IMR-90 (cell line): ENCODE data around the gene RAD51B. TPM values are rescaled to one million over a fixed set of nuclear protein-coding genes. Genes with fewer than 3 reads are reported as not detected.

ENCODE experiments used
- ATAC-seq: fragments of 200-7000 bp; cut with Tn5 transposase; 2 replicates; pipeline ENCODE4 v1.9.1; 2020; ENCODE audit warnings: low read depth, mild to moderate bottlenecking, moderate library complexity
- BruUV-seq: library from RNA; stranded (reverse); fragments of 400-500 nt; replicated peaks from 2 replicates; lab custom pipeline; 2021; lab: Mats Ljungman, UMichigan
- CTCF ChIA-PET: fragments of 300-600 bp; formaldehyde crosslinking; extraction: SDS; loops from one replicate; lab custom pipeline; 2021; ENCODE audit warnings: antibody characterized with exemption; lab: Yijun Ruan, JAX
- POLR2A ChIA-PET: fragments of 300-600 bp; sonication (Branson Sonifier 250); formaldehyde crosslinking; loops from one replicate; lab custom pipeline; 2022; ENCODE audit warnings: antibody characterized with exemption; ENCODE audit not compliant: unreplicated experiment; lab: Charles Lee
- DNase-seq: peaks from one replicate; pipeline ENCODE4 v3.0.0; 2013
- H2AFZ ChIP-seq: replicated peaks from 2 replicates; pipeline ENCODE3; 2013; ENCODE audit warnings: low read length, mild to moderate bottlenecking; ENCODE audit not compliant: poor library complexity
- H2AK5ac ChIP-seq: 2 replicates; pipeline ENCODE4 v1.6.1; 2013; ENCODE audit warnings: low read depth, low read length, inconsistent platforms
- H2AK9ac ChIP-seq: replicated peaks from 2 replicates; pipeline ENCODE3; 2013; ENCODE audit warnings: mild to moderate bottlenecking, low read depth, low read length, moderate library complexity; ENCODE audit not compliant: poor library complexity
- H2BK120ac ChIP-seq: 2 replicates; pipeline ENCODE4 v1.6.1; 2013; ENCODE audit warnings: low read depth, low read length, inconsistent platforms
- H2BK15ac ChIP-seq: 3 replicates; pipeline ENCODE4 v1.6.1; 2013; ENCODE audit warnings: low read depth, low read length, inconsistent platforms
- H2BK20ac ChIP-seq: 2 replicates; pipeline ENCODE4 v1.6.1; 2013; ENCODE audit warnings: low read depth, mild to moderate bottlenecking, inconsistent platforms, low read length, moderate library complexity
- H2BK5ac ChIP-seq: 2 replicates; pipeline ENCODE4 v1.6.1; 2013; ENCODE audit warnings: mild to moderate bottlenecking, low read depth, low read length, inconsistent platforms; ENCODE audit not compliant: poor library complexity, severe bottlenecking
- H3K14ac ChIP-seq: replicated peaks from 2 replicates; pipeline ENCODE4 v1.6.1; 2013; ENCODE audit warnings: low read depth, low read length, inconsistent platforms
- H3K18ac ChIP-seq: 2 replicates; pipeline ENCODE4 v1.6.1; 2013; ENCODE audit warnings: low read depth, low read length, control low read depth
- H3K23ac ChIP-seq: 2 replicates; pipeline ENCODE4 v1.6.1; 2013; ENCODE audit warnings: low read depth, low read length, inconsistent platforms
- H3K27ac ChIP-seq: 2 replicates; pipeline ENCODE4 v1.5.1; 2013; ENCODE audit warnings: mild to moderate bottlenecking, control low read depth, low read length; ENCODE audit not compliant: insufficient read depth
- H3K27me3 ChIP-seq: 2 replicates; pipeline ENCODE4 v1.6.1; 2013; ENCODE audit warnings: low read length; ENCODE audit not compliant: control insufficient read depth, insufficient read depth
- H3K36me3 ChIP-seq: 2 replicates; pipeline ENCODE4 v1.6.1; 2013; ENCODE audit warnings: low read length, mixed read lengths; ENCODE audit not compliant: control insufficient read depth, insufficient read depth
- H3K4ac ChIP-seq: 2 replicates; pipeline ENCODE4 v1.6.1; 2013; ENCODE audit warnings: low read depth, low read length, inconsistent platforms
- H3K4me1 ChIP-seq: 2 replicates; pipeline ENCODE4 v1.6.1; 2013; ENCODE audit warnings: low read length, mixed read lengths; ENCODE audit not compliant: control insufficient read depth, insufficient read depth
- H3K4me2 ChIP-seq: 2 replicates; pipeline ENCODE4 v1.6.1; 2013; ENCODE audit warnings: low read depth, mild to moderate bottlenecking, control low read depth, low read length, moderate library complexity
- H3K4me3 ChIP-seq: 2 replicates; pipeline ENCODE4 v1.5.1; 2013; ENCODE audit warnings: low read depth, mild to moderate bottlenecking, control low read depth, low read length, moderate library complexity; ENCODE audit not compliant: insufficient read depth
- H3K56ac ChIP-seq: 2 replicates; pipeline ENCODE4 v1.6.1; 2013; ENCODE audit warnings: low read length, inconsistent platforms; ENCODE audit not compliant: insufficient read depth; ENCODE audit errors: extremely low read depth
- H3K79me1 ChIP-seq, 2 experiments: 2 replicates each; pipeline ENCODE4 v1.6.1; 2013; ENCODE audit warnings: low read length in 2 of 2, inconsistent platforms in 1 of 2, low read depth in 1 of 2
- H3K9ac ChIP-seq: 2 replicates; pipeline ENCODE4 v1.6.1; 2013; ENCODE audit warnings: low read depth, low read length, control low read depth
- H3K9me1 ChIP-seq: 2 replicates; pipeline ENCODE4 v1.6.1; 2013; ENCODE audit warnings: low read length, inconsistent platforms; ENCODE audit not compliant: insufficient read depth
- H3K9me3 ChIP-seq: 2 replicates; pipeline ENCODE4 v1.6.1; 2013; ENCODE audit warnings: low read length; ENCODE audit not compliant: control insufficient read depth, insufficient read depth
- H4K20me1 ChIP-seq: 2 replicates; pipeline ENCODE4 v1.6.1; 2013; ENCODE audit warnings: low read length, inconsistent platforms; ENCODE audit not compliant: insufficient read depth
- H4K5ac ChIP-seq: 2 replicates; pipeline ENCODE4 v1.6.1; 2013; ENCODE audit warnings: mild to moderate bottlenecking, low read depth, low read length, control low read depth
- H4K8ac ChIP-seq, 2 experiments: 2 replicates each; pipeline ENCODE4 v1.6.1; 2013; ENCODE audit warnings: low read depth in 2 of 2, low read length in 2 of 2, control low read depth in 1 of 2, inconsistent platforms in 1 of 2
- H4K91ac ChIP-seq: 2 replicates; pipeline ENCODE4 v1.6.1; 2013; ENCODE audit warnings: low read depth, low read length, inconsistent platforms; ENCODE audit not compliant: insufficient read depth
- RCOR1 ChIP-seq: IDR thresholded peaks from 2 replicates; pipeline ENCODE4 v1.6.1; 2012; ENCODE audit warnings: mild to moderate bottlenecking, low read length, improper control_type of control experiment; ENCODE audit not compliant: insufficient replicate concordance
- SMC3 ChIP-seq: fragments of 150-350 bp; IDR thresholded peaks from 2 replicates; pipeline ENCODE4 v1.6.1; 2016; ENCODE audit warnings: low read depth, mild to moderate bottlenecking, antibody characterized with exemption, low read length, moderate library complexity
- WGBS, 2 experiments: methylation state at CpG; one replicate each; pipeline versions ENCODE4 v1.1.5 to v1.1.7; 2013; ENCODE audit warnings: missing lambda C conversion rate in 2 of 2; ENCODE audit not compliant: insufficient read length in 1 of 2; ENCODE audit errors: extremely low coverage in 2 of 2; 5-methylcytosine and 5-hydroxymethylcytosine counted together
- dilution Hi-C: fragments of 300-500 bp; cut with HindIII; formaldehyde crosslinking; loops from one replicate; pipeline ENCODE4 v1.14.3; 2018; ENCODE audit warnings: low sequenced_read_pairs; ENCODE audit not compliant: unreplicated experiment
- in situ Hi-C: fragments of 300-500 bp; cut with MboI; formaldehyde crosslinking; loops from 3 replicates; pipeline ENCODE4 v1.14.3; 2019; ENCODE audit warnings: low sequenced_read_pairs, inconsistent platforms, mixed read lengths
- intact Hi-C: fragments of 100-400 bp; cut with micrococcal nuclease; formaldehyde crosslinking; loops from 2 replicates; pipeline ENCODE4 v1.10.0; 2022
- polyA plus RNA-seq, 3 experiments: library from polyadenylated mRNA; depleted of rRNA; stranded (reverse); fragments of >200 nt; gene quantifications; 2 replicates each; pipeline ENCODE4 v1.2.3, GENCODE V29; 2012; ENCODE audit warnings: low replicate concordance in 1 of 3
- total RNA-seq: library from RNA; depleted of rRNA; stranded (reverse); fragments of >200 nt; gene quantifications from 2 replicates; pipeline ENCODE4 v1.2.3, GENCODE V29; 2012

The RAD51B gene
- total and polyA plus RNA-seq, 2 of the 4 experiments (the other 2 are of a cell fraction), result 5.1 to 18.8 TPM

DNA sequence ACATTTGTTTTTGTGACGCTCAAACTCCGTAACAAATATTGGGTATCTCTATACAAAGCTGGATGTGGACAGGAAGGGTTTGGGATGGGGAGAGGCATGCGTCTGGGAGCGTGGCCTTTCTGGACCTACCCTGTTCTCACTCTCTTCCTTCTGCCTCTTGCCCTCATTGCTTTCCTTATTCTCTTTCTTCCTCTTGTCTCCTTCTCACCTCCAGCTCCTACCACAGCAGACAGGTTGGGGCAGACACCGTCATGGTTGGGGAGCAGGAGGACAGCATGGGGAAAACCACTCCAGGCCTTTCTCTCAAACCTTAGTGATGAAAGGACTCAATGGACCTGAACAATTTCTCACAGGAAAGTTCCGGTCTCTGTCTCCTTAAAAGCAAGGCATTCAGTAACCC lies 465.3 kb downstream of the RAD51B start:
- H3K23ac ChIP-seq, result no peak overlapping the region
- POLR2A ChIA-PET, result interaction anchor here (0.7 kb wide), 1 partner anchor 13 kb away, joined by 5 read pairs; no protein-coding TSS in a partner anchor
- no peaks in the 10 kb centered on the region for H4K20me1 ChIP-seq
- WGBS, 2 experiments, result no CpG with 5 or more reads among the region's 6 CpGs
- H3K56ac ChIP-seq, result no peak overlapping the region
- intact Hi-C loops (no loop called here), dilution Hi-C loops (no loop called here), in situ Hi-C loops (no loop called here)
- H2BK5ac ChIP-seq, result no peak overlapping the region
- H2BK20ac ChIP-seq, result no peak overlapping the region
- H2BK15ac ChIP-seq, result no peak overlapping the region
- H3K9ac ChIP-seq, result no peak overlapping the region
- H3K79me1 ChIP-seq, result no peaks in the 10 kb centered on the region
- H3K9me3 ChIP-seq, result no peaks in the 10 kb centered on the region
- H3K4me3 ChIP-seq, result no peak overlapping the region
- H2BK120ac ChIP-seq, result no peak overlapping the region
- no peak overlapping the region for H2AK5ac ChIP-seq
- DNase-seq, result no peak
- H3K4me1 ChIP-seq, result no peaks in the 10 kb centered on the region
- H3K18ac ChIP-seq, result no peak overlapping the region
- H3K36me3 ChIP-seq, result no peaks in the 10 kb centered on the region
- no peak overlapping the region for H3K14ac ChIP-seq
- H2AFZ ChIP-seq, result no peak overlapping the region
- H4K5ac ChIP-seq, result no peak overlapping the region
- no TSS peak for BruUV-seq
- no peak overlapping the region for H3K4me2 ChIP-seq
- no peak for TF ChIP-seq SMC3
- TF ChIP-seq RCOR1, result no peak
- no peak for ATAC-seq
- CTCF ChIA-PET, result no interaction called here
- no peak overlapping the region for H2AK9ac ChIP-seq
- no peak overlapping the region for H4K8ac ChIP-seq
- no peaks in the 10 kb centered on the region for H3K27me3 ChIP-seq
- no peak overlapping the region for H3K27ac ChIP-seq
- no peaks in the 10 kb centered on the region for H3K9me1 ChIP-seq
- no peak overlapping the region for H3K4ac ChIP-seq
- H4K91ac ChIP-seq, result no peak overlapping the region
